Right forelimb (tissue), 1 donor: ENCODE results near the gene TDRD3.
A peak's percentile ranks its signal among the peaks of the same experiment; 100 is the strongest.
"Not testable (repeated sequence)": the region's sequence is repeated elsewhere in the genome, so short reads cannot be mapped to it uniquely, and the experiment has no call there.

Experiments
- DNase-seq: peaks from one replicate; pipeline ENCODE4 v3.0.0-alpha.2; 2018

TDRD3 gene

GRCh38 chr13:60396783-60397703 lies at the start of gene TDRD3:
Gene TDRD3 (plus strand): TSS chr13:60397220. CDS start chr13:60397365, 145 bp downstream.
- peak; percentile 92 for DNase-seq

- no peak for DNase-seq
Measured at GRCh38 chr13:60347690-60348089, 49.3 kb upstream of the TDRD3 start.

DNA sequence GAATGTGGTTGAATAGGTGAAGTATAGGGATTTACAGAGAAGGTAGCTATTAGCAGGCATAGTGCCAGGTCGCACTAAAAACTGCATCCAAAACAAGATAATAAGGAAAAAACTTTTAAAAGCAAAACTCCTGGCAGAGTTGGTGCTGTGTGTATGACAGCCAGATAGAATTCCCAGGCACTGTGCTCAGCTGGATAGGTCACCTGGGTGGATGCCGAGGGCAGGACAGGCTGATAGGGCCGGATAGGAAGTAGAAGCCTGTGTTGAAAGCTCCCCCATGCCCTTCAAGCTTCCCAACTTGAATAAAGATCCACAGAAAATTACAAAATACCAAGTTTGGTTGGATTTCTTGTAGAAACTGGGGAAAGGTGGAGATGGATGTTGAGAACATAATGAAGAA lies 48.9 kb upstream of the TDRD3 start:
- no peak for DNase-seq

DNA sequence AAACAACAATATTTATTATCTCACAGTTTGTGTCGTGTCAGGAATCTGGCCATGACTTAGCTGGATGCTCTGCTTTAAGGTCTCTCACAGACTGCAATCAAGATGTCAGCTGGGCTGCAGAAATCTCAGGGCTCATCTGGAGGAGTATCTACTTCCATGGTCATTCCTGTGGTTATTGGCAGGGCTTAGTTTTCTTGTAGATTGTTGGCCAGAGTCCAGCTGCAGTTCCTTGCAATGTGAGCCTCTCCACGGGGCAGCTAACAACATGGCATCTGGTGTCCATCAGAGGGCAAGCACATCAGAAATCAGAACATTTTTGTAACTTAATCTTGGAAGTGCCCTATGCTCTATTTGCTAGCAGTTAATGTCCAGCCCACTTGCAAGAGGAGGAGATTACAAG lies 45.7 kb upstream of the TDRD3 start:
- DNase-seq, result no peak

GRCh38 chr13:60351855-60352615 lies 45.0 kb upstream of the TDRD3 start:
- DNase-seq, result no peak

GRCh38 chr13:60352644-60353043 lies 44.4 kb upstream of the TDRD3 start:
- DNase-seq, result no peak

DNA sequence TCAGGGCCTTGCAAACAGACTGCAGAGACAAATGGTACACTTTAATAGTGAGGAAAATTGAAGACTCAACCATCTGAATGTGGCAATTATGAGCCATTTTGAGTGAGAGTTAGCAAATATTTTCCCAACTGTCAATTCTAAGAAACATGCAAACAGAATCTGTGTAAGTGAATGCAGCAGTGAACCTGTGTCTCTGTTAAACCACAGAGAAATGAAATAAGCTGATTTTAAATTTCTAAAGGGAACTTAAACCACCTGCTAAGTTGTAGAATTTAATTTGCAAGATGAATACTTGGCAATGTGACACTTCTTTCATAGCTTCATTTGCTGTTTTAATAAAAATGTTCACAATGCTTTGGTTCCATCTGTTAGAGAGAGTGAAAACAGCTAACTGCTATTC lies 42.0 kb upstream of the TDRD3 start:
- DNase-seq, result no peak

DNA sequence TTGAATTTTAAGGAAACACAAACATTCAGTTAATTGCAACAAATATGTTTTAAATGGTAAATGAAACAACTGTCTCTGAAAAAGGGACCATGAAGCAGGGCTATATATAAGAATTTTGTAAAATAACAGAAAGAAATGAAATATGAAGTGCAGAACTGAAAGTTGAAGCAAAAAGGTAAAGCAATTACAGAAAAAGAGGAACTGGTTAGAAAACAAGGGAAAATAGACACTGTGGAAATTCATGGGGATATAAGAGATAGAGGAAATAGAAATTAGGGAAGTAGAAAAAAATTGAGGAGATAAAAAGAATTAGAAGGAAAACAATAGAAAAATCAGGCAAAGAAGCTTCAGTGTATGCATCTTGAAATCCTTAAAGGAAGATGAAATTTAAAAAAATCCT lies 40.0 kb upstream of the TDRD3 start:
- no peak for DNase-seq

DNA sequence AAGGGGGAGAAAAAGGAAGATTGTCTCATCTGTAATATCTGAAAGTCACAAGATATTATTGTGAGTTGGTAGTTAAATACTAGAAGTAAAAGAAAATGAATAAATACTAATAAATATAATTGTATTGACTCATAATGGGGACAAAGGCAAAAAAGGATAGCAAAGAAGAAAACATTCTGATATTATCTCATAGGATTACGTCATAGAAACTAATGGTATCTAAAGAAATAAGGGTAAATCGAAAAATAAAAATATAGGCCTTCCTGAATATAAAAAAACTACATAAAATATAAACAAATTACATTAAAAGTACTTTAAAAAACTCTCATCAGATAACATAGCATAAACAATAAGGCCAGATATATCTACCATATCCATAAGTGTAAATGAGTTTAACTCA lies 38.6 kb upstream of the TDRD3 start:
- no peak for DNase-seq

- no peak for DNase-seq
Measured at GRCh38 chr13:60363288-60363687, 33.7 kb upstream of the TDRD3 start.

GRCh38 chr13:60369242-60369641 lies 27.8 kb upstream of the TDRD3 start:
- DNase-seq, result no peak

GRCh38 chr13:60370343-60370742 lies 26.7 kb upstream of the TDRD3 start:
- DNase-seq, result no peak

- DNase-seq, result no peak
Measured at GRCh38 chr13:60372141-60372540, 24.9 kb upstream of the TDRD3 start.

DNA sequence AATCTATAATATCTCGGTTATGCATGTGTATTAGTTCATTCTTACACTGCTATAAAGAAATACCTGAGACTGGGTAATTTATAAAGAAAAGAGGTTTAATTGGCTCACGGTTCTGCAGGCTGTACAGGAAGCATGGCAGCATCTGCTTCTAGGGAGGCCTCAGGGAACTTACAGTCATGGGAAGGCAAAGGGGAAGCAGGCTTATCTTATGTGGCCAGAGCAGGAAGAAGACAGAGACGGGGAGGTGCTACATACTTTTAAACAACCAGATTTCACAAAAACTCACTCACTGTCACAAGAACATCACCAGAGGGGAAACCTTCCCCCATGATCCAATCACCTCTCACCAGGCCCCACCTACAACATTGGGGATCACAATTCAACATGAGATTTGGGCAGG lies 17.7 kb upstream of the TDRD3 start:
- not testable (repeated sequence) for DNase-seq

- no peak for DNase-seq
Measured at GRCh38 chr13:60379837-60380565, 17.0 kb upstream of the TDRD3 start.

- DNase-seq, result no peak
Measured at GRCh38 chr13:60384911-60385310, 12.1 kb upstream of the TDRD3 start.

GRCh38 chr13:60386250-60386649 lies 10.8 kb upstream of the TDRD3 start:
- no peak for DNase-seq

DNA sequence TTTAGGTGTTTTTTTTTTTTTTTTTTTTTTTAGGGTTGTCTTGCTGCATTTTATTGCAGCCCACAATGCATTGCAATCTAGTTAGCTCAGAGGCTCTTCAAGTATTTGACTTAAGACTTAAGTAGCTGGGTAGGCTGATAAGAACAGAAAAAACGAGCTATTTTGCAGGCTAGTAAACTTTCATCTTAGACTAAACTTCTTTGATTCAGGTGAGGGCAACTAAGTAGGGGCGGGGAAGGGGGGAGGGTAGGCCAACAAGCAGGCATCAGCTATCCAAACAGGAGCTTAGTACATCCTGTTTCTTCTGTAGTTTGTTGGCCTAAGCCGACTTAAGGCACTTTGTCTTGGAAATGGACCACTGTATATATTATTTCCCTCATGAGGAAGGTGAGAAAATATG lies 4.9 kb upstream of the TDRD3 start:
- DNase-seq, result no peak

DNA sequence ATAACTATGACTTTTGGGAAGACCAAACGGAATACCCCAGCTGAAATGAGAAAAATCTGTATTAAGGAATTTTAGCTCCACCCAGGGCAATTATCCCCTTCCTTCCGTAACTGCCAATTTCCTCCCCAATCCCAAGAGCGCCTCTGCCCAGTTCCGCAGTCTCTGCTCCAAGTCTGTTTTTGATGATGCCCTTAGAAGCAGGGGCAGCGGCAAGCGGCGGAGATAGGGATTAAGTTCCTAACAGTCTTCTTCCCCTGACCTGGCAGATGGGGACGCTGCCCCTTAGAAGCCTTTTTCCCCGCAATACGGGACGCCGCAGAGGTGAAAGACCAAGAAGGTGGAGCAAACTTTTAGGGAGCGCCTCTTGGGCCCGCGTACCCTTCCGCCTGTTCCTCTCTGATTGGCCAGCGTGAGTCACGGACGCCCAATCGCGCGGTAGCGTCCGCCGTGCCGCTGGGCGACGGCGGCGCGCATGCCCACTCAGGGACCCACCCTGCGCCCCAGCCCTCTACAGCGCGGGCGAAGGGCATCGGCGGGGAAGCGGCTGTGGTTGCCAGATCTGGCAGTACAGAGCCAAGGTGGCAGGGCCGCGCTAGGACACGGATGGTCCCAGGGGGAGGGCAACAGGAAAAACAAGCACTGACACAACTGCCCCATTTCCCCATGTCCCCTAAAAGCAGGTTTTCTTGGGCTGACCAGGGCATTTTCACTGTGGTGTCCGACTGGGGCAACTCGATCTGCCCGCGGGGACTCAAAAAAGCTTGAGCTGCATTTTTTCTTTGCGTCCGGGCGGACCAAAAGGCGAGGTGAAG lies 843 bp upstream of the TDRD3 start:
- peak; percentile 93 for DNase-seq

- peak; percentile 83 for DNase-seq
Measured at GRCh38 chr13:60397704-60398378, 821 bp downstream of the TDRD3 start.

DNA sequence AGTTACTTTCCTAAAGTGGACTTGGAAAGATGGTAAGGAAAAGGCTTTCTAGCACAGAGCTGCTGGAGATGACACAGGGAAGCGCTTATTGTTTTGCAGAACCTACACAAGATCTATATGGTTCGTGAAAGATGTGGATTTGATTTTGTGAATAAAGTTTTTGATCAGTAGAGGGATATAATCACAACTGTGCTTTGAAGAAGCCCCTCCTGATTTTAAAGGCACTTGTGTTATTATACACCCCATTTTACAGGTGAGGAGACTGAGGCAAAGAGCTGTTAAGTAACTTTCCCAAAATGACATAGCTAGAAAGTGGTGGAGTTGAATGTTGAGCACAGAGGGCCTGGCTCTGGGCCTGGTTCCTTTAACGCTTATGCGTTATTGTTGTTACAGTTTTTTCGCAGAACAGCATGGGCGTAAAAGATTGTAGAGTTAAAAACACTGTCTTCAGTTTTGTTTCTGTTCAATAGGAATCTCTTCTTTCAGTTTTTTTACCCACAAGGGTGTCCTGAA lies 1.4 kb downstream of the TDRD3 start:
- no peak for DNase-seq
